NCI-H146 treated with DMSO at 0.1 percent for 48 hours (cell line): ENCODE results near the gene EPS8L2.

Experiments
- DNase-seq: peaks from one replicate; lab custom pipeline; 2025; ENCODE audit not compliant: unreplicated experiment; lab: John Stamatoyannopoulos, UW

Gene EPS8L2

DNA sequence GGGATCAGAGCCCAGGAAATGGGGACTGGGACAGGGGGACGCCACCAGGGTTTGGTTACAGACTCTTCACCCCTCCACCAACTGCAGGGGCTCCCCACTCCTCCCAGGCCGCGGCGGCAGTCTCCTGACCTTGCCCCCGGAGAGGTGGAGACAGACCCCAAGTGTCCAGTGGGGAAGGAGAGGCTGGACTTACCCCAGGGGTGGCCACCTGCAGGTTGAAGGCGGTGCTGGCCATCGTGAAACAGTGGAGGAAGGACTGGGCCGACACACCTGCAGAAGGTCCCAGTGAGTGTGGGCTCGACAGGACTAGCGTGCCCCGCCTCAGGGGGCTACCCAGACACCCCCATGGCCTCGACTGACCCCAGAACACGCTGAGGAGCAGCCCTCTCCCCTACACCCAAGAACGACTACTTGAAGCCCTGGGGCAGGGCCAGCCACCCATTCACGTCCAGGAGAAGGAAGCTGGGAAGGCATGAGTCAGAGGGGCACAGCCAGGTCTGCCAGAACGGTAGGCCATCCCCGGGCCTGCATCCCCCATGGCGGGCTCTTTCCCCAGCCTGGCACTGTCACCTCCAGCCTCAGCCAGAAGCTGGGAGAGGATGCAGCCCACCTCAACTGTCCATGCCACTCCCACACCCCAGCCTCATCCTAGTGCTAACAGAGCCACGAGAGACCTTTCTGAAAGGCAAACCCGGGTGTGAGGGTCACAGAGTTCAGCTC lies 69.0 kb downstream of the EPS8L2 start:
- DNase-seq: no peak

DNA sequence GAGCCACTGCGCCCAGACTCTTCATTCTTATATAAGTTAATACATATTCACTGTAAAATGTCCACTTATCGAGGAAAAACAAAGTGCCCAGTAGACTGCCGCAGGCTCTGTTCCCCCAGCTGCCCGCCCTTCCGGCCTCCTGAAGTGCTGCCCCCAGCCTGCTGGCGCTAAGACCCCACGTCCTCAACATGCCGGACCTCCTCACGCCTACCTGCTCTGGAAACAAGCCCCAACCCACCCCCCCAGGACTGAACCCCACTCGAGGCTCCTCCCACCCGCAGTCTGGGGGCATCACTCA lies 70.2 kb downstream of the EPS8L2 start:
- no peak for DNase-seq

DNA sequence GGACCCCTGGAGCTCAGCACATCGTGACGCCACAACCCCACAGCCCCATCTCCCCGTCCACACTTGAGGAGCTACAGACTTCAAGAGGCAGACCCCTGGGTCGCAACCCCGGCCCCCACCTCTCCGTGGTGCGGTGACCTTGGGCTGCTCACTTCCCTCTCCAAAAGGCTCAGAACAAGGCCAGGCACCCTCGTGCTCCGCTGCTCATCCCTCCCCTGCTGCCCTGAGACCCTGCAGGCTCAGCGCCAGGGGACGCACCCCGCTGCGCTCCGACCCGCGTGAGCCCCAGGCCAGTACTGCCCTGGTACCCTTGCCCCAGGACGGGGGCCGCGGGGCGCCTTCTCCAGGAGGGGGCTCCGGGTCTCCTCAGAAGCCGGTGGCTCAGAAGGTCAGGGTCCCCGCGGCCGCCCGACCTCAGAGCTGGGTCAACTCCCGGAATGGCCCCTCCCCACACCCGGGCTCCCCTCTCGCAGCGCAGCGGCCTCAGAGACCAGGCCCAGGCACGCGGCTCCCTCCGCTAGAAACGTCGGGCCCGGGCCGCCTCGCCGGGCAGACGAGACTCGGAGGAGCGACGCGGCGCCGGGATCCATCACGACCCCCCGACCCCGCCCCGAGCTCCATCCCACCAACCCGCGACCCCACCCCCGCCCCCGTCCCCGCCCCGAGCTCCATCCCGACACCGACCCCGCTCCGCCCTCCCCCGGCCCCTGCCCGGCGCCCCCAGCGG lies 70.7 kb downstream of the EPS8L2 start:
- DNase-seq: peak; percentile 36
